Embryonic facial prominence (tissue), 1 donor: ENCODE data around the gene TNFRSF12A.
A peak's percentile ranks its signal among the peaks of the same experiment; 100 is the strongest.

Experiments
- DNase-seq: peaks from one replicate; pipeline ENCODE4 v3.0.0-alpha.2; 2016; ENCODE audit errors: extremely low spot score

The TNFRSF12A gene

DNA sequence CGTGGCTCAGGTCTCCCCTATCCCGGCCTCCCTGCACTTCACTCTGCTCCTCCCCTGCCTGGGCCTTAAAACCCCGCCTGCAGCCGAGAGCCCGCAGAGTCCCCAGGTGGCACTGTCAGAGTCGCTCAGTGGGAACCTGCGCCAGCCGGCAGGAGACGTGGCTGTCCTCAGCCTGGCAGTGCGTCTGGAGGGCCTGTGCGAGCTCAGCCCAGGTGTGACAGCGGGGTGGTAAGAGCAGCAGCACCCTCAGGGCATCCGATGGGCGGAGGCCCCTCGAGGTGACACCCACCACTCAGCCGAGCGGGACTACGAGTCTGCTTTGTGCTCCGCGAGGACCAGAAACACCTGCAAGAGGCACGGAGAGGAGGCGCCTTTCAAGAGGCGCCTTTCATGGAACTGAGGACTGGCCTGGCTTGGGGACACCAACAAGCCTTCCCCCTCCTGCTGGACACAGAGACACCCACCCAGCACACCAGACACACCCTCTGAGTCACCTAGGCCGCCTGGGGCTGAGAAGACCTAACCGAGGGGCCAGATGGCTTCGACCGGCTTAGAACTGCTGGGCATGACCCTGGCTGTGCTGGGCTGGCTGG lies 7.2 kb upstream of the TNFRSF12A start, which contains the start of gene CLDN9:
Gene CLDN9, plus strand, starts transcription at position 96 of the 593 bp plus-strand sequence. Its CDS starts 440 bp downstream, at position 536.
- no peak for DNase-seq

DNA sequence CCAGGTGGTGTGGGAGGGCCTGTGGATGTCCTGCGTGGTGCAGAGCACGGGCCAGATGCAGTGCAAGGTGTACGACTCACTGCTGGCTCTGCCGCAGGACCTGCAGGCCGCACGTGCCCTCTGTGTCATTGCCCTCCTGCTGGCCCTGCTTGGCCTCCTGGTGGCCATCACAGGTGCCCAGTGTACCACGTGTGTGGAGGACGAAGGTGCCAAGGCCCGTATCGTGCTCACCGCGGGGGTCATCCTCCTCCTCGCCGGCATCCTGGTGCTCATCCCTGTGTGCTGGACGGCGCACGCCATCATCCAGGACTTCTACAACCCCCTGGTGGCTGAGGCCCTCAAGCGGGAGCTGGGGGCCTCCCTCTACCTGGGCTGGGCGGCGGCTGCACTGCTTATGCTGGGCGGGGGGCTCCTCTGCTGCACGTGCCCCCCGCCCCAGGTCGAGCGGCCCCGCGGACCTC lies 6.6 kb upstream of the TNFRSF12A start:
- no peak for DNase-seq

DNA sequence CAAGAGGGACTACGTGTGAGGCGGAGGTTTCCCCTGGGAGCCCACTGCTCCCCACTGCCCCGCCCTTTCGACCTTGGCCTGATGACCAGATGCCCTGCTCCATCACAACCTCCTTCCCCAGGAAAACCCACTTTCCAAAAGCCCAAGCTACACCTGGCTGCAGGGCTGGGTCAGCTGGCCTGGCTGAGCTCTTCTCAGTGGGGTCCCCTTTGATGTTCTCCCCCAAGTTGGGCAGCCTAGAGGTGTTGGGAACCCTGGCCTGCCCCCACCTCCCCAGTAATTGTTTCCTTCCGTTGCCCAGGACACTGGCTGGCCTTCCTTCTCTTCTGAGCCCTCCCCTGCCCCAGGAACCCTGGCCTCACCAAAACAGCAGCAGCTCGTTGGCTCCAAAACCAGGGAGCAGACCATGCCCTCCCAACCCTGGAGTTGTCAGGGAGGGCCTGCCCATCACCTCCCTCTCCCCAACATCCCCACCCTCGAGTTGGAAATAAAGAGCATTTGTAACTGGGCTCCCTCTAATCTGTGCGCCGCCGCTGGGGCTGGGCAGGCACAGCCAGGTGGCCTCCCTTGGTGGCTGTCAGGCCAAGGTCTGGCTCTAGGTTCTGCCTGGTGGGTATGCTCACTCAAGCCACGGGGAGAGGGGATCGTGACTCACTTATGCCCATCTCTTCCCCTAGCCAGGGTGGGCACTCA lies 6.0 kb upstream of the TNFRSF12A start:
- no peak for DNase-seq

DNA sequence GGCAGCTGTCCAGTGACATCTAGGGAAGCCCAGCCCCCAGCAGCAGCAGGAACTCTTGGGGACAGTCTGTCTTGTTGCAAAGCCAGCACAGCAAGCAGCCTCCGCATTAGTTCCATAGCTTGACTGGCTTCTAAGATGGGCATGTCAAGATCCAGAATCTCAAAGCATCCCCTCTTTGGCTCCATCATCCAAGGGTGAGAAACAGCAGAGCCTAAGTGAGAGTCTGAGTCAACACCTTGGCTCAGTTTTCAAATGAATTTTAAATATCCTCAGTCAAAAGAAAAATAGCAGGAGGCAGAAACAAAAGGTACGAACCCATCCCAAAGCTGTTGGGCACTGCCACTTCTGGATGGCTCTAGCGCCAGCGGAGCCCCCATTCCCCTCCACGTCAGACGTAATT lies 5.2 kb upstream of the TNFRSF12A start:
- no peak for DNase-seq

DNA sequence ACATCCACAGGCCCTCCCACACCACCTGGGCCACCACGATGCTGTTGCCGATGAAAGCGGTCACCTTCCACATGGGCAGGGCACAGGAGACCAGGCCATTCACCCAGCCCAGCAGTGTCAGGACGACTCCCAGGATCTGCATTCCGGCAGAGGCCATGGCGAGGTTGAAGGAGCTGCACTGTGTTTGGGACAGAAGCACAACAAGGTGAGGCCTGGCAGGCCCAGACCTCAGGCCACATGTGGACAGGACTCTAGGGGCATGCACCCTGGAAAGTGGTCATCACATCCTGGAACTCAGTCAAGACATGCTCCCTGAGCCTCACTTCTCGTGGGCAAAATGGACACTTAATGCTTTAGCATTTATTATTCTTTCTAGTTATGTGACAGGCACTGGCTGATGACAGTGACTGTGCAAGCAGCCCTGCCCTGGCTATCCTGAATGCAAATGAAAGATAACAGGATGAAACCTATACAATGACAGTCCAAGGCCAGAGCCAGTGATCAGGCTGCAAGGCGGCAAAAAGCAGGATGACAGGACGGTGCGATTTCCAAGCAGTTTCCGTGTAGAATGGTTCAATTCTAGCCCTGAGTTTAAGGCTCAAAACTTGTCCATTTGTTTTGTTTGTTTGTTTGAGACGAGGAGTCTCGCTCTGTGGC lies 4.2 kb upstream of the TNFRSF12A start:
- DNase-seq = no peak

DNA sequence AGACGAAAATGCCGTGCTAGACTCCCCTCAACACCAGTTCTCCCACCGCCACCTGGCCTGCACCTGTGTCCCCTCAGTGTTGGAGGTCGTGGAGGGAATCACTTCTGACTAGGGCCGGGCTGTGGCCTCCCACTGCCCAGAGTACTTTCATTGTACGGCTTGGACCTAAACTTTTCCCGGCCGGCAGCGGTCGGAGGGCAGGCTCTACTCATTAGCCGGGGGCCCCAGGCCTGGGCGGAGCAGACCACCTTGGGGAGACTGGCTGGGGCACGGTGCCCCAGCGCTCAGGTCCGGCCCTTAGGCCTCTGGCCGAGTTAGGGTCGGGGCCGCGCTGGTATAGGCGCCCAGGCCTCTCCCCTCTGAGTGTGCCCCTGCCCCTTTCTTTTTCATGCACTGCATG lies 2.8 kb upstream of the TNFRSF12A start:
- no peak for DNase-seq

DNA sequence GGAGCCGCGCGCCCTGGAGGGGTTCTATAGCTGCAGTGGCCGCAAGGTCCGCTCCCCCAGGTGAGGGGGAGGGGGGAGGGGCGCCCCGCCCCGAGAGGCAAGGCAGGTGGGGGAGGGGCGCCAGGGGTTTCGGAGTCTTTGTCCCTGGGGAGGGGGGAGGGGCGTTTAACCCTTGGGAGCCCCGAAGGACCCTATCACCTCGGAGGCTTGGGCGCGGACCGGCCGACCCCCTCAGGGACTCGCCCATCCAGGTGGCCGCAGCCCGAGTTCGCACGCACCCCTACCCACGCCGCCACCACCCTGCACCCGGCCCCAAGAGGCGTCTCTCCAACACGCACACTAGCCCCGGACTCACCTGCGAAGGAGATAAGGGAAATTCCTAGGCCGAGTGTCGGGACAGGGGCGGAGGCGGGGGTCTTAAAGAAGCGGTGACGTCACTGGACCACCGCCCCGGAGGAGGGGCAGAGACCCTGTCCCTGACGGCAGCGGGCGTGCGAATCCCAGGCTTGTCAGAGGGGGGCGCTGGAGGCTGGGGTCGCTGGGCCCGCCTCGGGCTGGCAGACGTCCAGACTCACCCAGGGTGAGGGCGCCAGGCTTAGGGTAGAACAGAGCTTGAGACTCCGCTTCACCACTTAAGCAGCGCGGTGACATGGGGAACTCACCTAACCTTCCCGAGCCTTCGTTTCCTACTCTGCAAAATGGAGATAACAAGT lies 2.2 kb upstream of the TNFRSF12A start, which contains the start of gene CLDN6:
Gene CLDN6, minus strand, starts transcription at position 390 of the 713 bp plus-strand sequence. CDS start 2,162 bp downstream, outside the sequence.
- DNase-seq = no peak

DNA sequence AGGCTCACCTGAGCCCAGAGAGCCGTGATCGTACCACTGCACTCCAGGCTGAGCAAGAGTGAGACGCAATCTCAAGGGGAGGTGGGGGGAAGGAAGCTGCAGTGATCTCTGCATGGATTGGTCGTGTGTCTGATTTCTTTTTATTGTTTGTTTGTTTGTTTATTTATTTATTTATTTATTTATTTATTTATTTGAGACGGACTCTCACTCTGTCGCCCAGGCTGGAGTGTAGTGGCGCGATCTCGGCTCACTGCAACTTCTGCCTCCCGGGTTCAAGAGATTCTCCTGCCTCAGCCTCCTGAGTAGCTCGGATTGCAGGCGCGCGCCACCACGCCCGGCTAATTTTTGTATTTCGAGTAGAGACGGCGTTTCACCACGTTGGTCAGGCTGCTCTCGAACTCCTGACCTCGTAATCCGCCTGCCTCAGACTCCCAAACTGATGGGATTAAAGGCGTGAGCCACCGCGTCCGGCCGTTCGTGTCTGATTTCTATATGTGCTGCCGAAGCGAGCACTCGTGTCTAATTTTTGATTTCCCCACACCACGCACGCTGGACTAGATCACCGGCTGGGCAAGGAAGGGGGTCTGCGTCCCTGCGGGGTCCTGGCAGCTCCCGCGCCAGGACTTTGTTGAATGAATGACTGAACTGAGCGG lies 448 bp upstream of the TNFRSF12A start:
- DNase-seq = no peak

DNA sequence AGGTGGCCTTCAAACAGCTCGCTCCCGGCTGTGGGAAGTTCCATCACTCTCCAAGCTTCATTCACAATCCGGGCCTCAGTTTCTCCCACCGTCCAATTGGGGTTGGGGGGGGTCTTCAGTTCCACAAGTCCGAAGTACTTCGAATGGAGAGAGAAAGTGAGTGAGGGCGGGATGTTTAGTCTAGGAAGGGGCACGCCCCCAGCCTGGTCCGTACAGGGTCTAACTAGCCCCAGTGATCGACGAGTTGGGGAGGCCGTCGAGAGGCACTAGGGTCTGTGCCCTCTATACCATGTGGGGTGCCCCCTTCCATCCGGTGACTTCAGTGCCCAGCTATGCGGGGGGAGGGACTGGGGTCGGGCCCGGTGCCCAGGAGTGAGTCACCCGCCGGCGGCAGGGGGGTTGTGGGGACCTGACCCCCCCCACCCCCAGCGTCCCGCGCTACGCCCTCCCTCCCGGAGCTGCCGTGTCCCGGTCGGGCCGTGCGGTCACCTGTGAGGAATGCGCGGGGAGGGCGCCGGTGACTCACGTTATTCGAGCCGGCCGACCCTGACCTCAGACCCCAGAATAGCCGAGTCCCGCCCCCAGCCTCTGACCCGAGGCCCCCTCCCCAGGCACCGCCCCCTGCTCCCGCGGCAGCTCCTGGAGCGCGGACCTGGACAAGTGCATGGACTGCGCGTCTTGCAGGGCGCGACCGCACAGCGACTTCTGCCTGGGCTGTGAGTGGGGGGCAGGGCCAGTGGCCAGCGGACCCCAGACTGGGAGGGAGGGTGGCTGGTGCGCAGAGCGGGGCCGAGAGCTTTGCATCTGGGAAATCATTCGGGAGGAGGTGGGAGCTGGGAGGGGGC lies 658 bp downstream of the TNFRSF12A start:
- no peak for DNase-seq

DNA sequence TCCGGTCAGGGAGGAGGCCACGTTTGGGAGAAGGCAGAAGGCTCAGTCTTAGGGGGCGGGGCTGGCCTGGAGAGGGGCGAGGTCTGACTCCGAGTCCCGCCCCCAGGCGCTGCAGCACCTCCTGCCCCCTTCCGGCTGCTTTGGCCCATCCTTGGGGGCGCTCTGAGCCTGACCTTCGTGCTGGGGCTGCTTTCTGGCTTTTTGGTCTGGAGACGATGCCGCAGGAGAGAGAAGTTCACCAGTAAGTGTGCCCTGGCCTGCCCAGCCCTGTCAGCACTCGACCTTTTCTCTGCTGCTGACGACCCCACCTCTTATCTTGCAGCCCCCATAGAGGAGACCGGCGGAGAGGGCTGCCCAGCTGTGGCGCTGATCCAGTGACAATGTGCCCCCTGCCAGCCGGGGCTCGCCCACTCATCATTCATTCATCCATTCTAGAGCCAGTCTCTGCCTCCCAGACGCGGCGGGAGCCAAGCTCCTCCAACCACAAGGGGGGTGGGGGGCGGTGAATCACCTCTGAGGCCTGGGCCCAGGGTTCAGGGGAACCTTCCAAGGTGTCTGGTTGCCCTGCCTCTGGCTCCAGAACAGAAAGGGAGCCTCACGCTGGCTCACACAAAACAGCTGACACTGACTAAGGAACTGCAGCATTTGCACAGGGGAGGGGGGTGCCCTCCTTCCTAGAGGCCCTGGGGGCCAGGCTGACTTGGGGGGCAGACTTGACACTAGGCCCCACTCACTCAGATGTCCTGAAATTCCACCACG lies 1.5 kb downstream of the TNFRSF12A start:
- no peak for DNase-seq

DNA sequence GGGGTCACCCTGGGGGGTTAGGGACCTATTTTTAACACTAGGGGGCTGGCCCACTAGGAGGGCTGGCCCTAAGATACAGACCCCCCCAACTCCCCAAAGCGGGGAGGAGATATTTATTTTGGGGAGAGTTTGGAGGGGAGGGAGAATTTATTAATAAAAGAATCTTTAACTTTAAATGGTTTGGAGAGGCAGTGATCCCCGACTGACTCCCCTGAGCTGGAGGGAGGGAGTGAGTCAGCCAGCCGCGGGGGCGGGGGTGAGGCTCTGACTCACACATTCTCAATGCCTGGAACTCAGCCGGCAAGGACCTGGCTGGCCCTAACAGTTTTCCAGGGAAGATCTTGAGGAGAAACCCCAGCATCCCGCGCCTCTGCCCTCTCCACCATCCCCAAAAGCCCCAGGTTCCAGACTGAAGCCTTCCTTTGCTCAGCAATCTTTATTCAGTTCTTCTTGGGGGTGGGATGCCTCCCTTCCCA lies 2.1 kb downstream of the TNFRSF12A start:
- peak; percentile 58 for DNase-seq

DNA sequence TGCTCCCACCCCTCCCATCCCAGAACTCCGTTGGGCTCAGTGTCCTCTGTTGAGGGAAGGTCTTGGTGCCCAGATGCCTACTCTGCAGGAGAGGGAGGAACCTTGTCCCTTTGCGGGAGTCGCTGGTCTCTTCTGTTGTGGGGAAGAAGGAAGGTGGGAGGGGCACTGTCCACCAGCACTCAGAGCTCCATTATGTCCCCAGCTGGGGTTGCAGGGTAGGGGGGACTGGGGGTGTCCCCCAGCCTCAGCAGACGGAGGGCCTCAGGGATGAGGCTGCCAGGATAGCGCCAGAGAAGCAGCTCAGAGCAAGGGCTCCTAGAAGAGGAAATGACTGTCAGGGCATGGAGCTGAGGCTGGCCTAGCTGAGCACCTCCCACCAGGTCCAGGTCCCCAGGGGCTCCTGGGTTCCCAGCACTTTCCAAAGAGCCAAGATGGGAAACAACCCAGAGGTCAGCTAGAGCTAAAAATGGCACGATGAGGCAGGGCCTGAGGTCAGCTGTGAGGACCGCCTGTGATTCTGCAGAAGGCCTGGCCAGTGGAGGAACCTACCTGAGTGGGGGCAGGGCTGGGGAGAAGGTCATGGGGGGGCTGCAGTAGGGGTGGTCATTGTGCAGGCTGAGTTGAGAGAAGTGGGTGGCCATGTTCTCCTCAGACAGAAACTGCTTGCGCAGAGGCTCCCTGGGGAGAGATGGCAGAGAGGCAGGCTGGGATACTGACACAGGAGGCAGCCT lies 2.7 kb downstream of the TNFRSF12A start:
- no peak for DNase-seq

DNA sequence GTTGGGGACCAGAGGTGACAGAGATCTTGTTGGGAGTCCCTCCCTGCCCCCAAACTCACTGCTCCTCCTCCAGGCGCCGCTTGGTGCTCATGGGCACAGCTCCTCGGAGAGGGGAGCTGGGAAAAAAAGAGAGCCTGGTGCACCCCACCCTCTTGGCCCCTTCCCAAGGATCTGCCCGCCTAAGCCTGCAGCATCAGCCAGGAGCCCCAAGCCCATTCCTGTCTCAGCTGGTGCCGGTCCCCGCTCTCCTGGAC lies 3.2 kb downstream of the TNFRSF12A start:
- no peak for DNase-seq

DNA sequence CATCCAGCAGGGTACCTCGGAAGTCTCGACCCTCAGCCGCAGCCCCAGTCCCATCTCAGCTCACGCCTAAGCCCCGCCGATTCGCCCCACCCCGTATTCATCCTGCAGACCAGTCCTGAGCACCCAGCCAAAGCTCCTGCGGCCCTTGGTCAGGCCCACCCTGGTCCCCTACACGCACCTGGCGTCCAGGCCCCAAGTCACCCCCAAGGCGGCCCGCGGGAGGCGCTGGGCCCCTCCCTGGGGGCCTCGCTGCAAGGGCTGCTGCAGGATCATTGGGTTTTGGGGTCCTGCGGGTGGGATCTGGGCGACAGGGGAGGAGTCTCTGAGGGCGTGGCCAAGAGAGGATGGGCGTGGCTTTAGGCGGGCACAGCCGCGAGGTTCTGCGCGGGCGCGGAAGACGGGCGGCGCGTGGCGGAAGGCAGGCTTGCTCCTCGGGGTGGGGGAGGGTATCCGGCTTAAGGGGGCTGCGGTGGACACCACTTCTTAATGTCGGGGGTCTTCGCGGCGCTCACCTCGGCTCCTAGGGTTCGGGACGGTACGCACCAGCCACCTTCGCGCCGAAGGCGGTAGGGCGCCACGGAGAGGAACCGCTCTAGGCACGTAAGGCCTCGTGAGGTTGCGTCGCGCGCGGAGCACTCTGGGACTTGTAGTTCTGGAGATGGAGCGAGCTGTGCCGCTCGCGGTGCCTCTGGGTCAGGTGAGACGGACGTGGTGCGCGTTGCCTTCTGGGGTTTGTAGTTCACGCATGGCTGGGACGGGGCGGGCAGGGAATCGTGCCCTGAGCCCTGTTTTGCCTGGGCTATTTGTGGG lies 3.7 kb downstream of the TNFRSF12A start, which contains the start of the genes HCFC1R1 and THOC6:
Gene HCFC1R1, minus strand, starts transcription at position 274 of the 810 bp plus-strand sequence. Its CDS starts 1 bp downstream, at position 273.
Gene THOC6, plus strand, starts transcription at position 367 of the 810 bp plus-strand sequence. Its CDS starts 292 bp downstream, at position 659.
- peak; percentile 91 for DNase-seq

DNA sequence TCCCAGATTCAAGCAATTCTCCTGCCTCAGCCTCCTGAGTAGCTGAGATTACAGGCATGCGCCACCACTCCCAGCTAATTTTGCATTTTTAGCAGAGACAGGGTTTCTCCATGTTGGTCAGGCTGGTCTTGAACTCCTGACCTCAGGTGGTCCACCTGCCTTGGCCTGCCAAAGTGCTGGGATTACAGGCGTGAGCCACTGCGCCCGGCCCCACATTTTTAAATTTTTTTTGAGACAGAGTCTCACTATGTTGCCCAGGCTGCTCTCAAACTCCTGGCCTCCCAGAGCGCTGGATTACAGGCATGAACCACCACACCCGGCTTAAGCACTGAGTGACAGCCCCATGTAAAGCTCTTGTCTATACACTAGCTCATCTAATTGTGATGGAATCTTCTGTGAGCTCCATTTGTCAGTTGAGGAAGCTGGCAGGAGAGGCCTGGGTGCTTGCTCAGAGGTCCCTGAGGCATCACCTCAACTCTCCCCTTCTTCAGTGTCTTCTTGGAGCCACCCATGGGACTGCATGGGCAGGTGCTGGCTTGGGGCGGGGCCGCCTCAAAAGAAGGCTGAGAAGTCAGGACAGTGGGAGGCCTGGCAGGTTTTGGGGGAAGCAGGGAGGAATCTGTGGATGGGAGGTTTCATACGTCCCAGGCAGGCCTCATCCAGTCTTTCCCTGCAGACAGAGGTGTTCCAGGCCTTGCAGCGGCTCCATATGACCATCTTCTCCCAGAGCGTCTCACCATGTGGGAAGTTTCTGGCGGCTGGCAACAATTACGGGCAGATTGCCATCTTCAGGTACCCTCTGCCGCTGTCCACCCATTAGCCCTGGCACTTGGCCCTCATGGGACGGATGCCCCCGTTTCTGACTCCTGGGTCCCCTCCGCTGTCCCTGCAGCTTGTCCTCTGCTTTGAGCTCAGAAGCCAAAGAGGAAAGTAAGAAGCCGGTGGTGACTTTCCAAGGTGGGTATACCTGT lies 5.1 kb downstream of the TNFRSF12A start:
- no peak for DNase-seq

DNA sequence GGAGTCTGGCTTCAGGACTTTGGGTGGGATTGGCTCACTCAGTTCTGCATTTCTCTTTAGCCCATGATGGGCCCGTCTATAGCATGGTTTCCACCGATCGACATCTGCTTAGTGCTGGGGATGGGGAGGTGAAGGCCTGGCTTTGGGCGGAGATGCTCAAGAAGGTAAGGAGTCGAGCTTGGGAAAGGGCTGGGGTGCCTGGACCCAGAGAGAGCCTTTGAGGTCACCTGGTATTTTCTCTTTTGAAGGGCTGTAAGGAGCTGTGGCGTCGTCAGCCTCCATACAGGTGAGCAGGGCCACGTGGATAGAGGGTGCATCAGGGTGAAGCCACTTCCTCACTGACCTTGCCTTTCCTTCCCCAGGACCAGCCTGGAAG lies 5.8 kb downstream of the TNFRSF12A start:
- DNase-seq = no peak
